ENCODE measurements around the gene HSF5.
A peak's percentile ranks its signal among the peaks of the same experiment; 100 is the strongest.

The HSF5 gene

GRCh38 chr17:58385359-58385899, 102.8 kb downstream of the HSF5 start:
- DNase-seq (ENCODE audit: low spot score) = no peak

- peak; percentile 22 for DNase-seq (ENCODE audit: low spot score)
These were observed 103.3 kb downstream of the HSF5 start for GRCh38 chr17:58384897-58385296.

GRCh38 chr17:58383892-58384462, 104.2 kb downstream of the HSF5 start:
- no peak for DNase-seq (ENCODE audit: low spot score)

GRCh38 chr17:58382872-58383242, 105.4 kb downstream of the HSF5 start:
- DNase-seq (ENCODE audit: low spot score) = no peak

- DNase-seq (ENCODE audit: low spot score) = no peak
These were observed 105.9 kb downstream of the HSF5 start for GRCh38 chr17:58382108-58382871.

- peak; percentile 8 for DNase-seq (ENCODE audit: low spot score)
These were observed 106.8 kb downstream of the HSF5 start for GRCh38 chr17:58381124-58382035.

- DNase-seq (ENCODE audit: low spot score) = no peak
These were observed 107.7 kb downstream of the HSF5 start for GRCh38 chr17:58380207-58381123.

- DNase-seq (ENCODE audit: low spot score) = no peak
These were observed 108.7 kb downstream of the HSF5 start for GRCh38 chr17:58379511-58379824.

GRCh38 chr17:58378733-58379510, 109.3 kb downstream of the HSF5 start:
- DNase-seq (ENCODE audit: low spot score) = no peak

GRCh38 chr17:58377661-58378060, 110.5 kb downstream of the HSF5 start:
- DNase-seq (ENCODE audit: low spot score) = no peak

GRCh38 chr17:58377093-58377601, 111.1 kb downstream of the HSF5 start:
- no peak for DNase-seq (ENCODE audit: low spot score)

GRCh38 chr17:58376472-58377000, 111.7 kb downstream of the HSF5 start:
- no peak for DNase-seq (ENCODE audit: low spot score)

GRCh38 chr17:58375811-58376210, 112.4 kb downstream of the HSF5 start:
- DNase-seq (ENCODE audit: low spot score) = no peak

GRCh38 chr17:58375256-58375655, 113.0 kb downstream of the HSF5 start:
- DNase-seq (ENCODE audit: low spot score) = no peak

GRCh38 chr17:58373923-58374322, 114.3 kb downstream of the HSF5 start:
- DNase-seq (ENCODE audit: low spot score) = no peak

- DNase-seq (ENCODE audit: low spot score) = no peak
These were observed 115.2 kb downstream of the HSF5 start for GRCh38 chr17:58373003-58373402.

- DNase-seq (ENCODE audit: low spot score) = no peak
These were observed 116.8 kb downstream of the HSF5 start for GRCh38 chr17:58371300-58371950.

- DNase-seq (ENCODE audit: low spot score) = no peak
These were observed 117.5 kb downstream of the HSF5 start for GRCh38 chr17:58370716-58371115.

- DNase-seq (ENCODE audit: low spot score) = no peak
These were observed 117.9 kb downstream of the HSF5 start for GRCh38 chr17:58370309-58370708.
